HG03066 (cell line): ENCODE results near the gene HDAC7.
"Not testable (repeated sequence)": the region's sequence is repeated elsewhere in the genome, so short reads cannot be mapped to it uniquely, and the experiment has no call there.

Experiments
- ATAC-seq: cut with Tn5 transposase; IDR thresholded peaks from one replicate; pipeline ENCODE4 v1.9.1; 2021; ENCODE audit warnings: low read depth; ENCODE audit not compliant: unreplicated experiment

HDAC7 gene

DNA sequence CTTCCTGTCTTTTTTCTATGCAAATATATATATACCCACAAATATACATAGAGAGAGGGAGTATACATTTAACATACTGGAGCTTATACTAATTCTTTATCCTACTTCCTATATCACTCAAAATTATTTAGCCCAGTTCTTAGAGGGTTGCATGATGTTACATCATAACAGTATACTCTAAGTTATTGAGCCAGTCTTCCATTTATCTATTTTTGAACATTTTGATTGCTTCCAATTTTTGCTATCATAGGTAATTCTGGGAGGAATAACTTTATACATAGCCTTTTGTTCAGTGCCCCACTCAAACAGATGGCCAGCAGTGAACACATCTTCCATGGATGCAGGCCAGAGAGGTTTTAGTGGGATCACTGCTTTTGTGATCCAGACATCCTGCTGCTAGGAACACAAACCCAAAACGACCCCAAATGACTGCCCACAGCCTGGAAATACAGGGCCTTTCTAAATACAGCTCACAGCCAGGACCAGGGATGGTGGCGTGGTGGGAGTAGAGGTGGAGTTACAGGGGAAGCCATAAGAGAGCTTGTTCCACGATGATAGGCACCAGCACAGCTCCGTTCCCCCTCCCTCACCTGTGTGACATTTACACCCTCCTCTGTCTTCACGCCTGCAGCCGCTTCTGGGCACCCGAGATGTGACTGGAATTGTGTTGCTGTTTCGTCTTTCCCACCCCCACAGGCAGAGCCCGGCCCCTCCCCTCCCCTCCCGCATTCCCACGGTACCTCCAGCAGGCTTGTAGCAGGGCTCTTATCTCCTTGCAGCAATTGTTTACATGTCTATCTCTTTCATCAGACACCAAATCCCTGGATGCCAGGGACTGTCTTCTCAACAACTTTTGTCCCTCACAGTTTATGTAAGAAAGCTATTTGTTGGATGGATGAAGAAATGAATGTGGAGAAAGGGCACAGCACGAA is 30.7 kb upstream of the HDAC7 start:
- ATAC-seq, result no peak

DNA sequence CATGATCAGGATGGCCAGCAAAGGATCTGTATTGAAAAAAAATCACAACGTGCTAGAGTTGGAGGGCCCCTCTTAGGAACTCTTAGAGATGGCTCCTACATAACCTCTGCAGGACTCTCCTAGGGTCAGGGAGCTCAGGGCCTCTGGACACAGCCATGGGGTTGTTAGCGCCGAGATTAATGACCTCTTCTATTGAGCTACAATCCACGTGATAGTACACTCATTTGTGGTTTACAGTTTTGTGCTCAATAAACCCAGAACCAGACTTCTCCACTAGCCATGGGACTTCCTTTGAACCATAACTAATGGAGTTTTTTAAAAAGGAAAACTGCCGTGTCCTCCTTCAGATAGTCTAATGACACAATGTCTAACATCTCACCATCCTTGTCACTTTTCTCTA is 29.6 kb upstream of the HDAC7 start:
- no peak for ATAC-seq

DNA sequence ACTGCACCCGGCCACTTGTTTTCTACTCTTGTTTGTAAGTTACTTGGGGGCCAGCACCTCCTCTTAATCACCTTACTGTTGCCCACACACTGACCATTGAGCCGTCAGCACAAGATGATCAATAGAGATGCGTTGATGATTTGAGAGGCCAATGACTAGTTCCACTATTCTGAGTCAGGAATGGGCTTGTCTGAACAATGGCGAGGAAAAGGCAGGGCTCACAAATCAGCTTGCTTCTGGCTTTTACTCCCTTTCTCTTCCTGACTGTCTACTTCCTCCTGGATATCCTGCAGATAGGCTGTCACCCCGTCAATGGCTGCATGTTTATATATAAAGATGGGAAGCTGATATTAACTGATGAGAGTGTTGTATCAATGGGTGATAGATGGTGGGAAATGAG is 29.1 kb upstream of the HDAC7 start:
- no peak for ATAC-seq

DNA sequence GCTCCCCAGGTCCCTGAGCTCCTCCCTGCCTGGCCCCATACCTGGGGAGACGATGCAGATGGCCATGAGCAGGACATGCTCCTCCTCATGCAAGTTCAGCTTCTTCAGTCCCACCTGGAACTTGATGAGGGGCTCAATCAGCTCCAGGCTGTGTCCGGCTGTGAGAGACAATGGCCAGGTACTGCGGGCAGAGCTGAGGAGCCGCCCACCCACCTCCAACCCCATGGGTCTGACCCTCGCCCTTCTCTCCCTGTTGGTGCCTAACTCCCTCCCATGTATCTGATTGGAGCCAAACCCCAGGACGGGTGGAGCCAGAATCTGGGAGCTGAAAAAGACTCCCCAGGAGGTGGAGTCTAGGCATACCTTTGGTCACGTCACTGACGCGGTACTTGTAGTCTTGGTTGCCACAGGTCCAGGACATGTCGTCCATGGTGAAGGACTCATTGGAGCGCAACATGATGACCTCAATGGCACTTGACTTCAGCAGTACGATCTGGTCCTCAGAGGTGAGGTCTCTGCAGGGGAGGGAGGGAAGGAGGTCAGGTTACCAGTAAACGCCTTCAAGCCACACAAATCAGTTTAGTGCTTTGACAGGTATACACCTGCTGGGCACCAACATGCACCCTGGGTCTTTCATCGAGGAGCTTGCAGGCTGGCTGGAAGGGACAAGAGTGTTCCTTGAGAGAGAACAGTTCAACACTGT is 26.7 kb upstream of the HDAC7 start:
- ATAC-seq, result no peak

DNA sequence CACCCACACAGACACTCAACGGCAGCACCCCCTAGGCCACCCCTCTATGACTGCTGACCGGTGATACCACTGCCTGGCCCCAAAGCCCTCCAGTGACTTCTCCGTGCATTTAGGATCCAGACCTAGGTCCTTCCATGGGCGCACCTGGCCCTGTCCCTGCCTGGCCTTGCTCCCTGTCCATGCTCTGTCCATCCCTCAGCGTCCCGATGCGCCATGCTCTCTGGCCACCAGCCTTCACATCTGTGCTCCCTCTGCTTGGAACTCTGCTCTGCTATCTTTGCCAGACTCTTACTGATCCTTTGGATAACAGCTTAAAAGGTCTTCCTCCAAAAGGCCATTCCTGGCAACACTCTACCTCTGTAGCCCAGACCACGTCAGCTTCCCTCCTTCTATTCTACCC is 25.4 kb upstream of the HDAC7 start:
- no peak for ATAC-seq

DNA sequence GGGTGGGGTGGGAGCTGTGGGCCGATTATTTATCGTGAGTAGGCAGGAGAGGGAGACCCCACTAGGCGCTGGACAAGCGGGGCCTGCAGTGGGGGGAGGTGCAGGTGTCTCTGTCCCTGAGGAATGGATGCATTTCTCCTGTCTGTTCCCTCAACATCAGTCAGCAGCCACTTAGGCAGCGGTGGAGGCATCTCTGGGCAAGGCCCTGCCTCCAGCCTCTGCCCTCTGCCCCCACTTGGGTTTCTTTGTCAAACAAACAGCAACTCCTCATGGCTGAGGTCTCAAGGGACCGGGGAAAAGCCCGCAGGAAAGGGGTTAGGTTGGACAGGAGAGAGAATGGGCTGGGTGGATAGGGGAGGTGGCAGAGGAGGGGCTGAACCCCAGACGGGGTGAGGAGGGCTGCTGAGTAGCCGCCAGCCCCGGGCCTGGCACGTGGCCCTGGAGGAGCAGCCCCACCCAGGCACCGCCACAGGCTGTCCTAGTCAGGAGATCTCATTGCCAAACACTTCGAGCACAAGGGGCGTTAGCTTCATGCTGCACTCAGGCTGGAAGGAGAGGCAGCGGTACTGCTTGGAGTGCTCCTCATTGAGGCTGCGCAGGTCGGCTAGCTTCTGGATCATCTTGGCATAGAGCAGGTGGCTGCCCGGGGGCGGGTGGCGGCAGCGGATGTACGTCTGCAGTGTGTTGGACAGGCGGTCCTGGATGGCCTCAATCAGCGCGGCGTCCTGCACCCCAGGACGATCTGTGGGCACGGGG is 24.7 kb upstream of the HDAC7 start:
- ATAC-seq, result no peak

DNA sequence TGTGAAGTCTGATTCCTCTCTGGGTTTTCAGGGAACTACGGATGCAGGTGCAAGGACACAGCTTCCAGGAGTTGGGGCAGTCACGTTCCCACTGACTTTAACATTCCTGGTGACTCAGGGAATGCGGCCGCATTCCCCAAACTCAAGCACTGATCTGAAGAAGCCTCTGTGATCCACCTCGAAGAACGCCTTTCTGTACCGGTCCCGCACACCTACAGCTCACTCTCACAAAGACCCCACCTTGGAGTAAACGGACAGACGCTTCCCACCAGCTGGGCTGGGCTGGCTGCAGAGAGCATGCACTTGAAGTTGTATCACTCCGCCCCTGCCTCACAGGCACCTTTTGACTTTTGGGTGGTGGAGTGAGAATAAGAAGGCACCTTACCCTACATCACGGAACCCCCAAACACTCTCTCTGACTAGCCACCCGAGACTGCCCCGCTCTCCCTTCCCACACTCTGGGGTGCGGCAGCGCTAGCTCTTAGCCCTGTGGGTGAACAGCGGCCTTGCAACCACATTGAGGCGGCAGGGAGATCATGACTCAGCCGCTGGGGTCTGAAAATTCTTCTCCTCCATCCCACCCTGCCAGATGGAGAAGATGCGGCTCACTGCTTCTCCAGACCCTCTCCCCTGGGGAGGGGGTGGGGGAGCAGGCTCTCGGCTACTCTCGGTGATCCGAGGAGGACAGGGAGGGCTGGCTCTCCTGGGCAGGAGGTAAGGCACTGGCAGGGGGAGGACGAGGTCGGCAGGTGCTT is 23.7 kb upstream of the HDAC7 start:
- ATAC-seq, result no peak

DNA sequence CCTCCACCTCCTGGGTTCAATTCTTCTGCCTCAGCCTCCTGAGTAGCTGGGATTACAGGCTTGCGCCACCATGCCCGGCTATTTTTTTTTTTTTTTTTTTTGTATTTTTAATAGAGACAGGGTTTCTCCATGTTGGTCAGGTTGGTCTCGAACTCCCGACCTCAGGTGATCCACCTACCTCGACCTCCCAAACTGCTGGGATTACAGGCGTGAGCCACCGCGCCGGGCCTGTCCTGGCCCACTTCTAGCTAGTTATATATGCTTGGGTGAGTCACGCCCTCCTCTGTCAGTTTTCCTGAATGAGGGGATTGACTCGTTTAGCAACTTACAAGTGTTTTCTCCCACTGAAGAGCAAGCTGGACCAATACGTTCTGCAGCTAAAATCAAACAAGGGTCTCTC is 22.8 kb upstream of the HDAC7 start:
- not testable (repeated sequence) for ATAC-seq

DNA sequence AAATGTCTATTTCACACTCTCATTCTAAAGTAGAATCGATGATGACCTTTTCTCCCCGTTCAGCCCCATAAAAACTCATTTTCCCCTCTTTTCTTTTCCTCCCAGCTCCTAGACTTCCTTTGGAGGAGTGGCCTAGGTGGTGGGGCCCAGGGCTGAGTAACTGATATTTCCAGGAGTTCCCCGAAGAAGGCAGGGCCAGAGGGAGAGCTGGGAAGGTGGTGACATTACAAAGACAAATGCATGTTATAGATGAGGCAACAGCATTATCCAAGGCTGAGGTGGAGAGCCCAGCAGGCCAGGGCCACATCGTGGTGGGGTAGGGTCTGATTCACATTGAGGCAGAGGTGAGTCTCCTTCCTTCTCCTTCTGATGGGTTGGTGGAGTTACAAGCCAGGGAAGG is 22.2 kb upstream of the HDAC7 start:
- ATAC-seq, result no peak

DNA sequence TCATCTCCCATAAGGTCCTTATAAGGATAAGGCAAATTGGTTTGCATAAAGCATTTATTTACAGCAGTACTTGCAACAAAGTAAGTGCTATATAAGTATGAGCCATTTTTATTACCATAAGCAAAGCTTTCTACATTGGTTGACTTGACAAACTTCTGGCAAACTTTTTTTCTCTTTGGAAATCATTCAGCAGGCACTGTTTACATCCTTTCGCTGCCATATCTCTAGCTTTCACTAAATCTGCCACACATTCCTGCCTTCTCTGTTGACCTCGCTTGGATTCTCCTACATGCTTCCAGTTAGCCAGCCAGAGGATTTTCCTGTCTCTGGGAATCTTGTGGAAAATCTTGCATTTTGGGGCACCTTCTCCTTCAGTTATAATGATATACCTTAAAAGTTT is 21.8 kb upstream of the HDAC7 start:
- ATAC-seq, result no peak

DNA sequence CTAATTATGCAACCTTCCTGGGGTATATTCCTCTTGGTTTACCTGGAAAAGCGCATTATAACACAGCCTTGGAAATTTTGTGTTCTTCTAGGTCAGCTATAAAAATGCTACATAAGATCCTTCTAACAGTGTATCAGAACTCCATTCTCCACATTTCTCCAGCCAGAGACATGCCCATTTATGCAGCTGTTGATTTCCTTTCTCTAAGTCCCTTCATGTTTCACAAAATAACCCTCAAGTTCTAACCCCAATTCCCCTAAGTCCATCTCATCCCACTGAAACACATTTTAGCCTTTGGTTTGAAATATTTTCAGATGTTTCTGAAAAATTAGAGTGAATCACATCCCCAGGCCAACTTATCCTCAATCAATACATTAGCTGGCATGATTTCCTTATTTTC is 20.9 kb upstream of the HDAC7 start:
- ATAC-seq, result no peak

DNA sequence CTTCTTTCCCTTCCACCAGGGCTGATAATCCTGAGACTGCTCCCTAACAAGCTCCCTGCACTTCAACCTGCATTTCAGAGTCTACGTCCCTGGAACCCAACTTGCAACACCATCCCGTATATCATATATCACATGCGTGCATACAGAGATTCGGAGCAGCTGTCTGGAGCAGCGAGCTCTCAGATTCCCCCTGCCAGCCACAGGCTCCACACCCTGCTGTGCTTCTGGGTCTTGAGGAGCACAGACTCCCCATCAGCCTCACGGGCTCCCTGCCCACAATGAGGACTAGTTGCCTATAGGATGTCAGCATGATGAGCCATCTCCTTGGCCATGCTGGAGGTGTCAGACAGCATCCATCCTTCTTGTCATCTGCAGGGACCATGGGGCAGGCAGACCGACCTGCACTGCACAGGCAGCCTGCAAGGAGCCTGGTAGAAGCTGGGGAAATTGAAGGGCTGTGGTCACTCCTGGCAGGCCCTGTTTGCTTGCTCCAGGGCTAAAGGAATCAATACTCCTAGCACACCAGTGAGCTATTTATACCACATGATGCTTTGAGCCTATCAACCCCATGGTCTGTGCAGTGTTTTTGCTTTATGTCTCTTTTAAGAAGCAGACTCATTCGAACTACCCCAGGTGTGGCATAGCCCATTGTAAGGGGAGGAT is 19.6 kb upstream of the HDAC7 start:
- no peak for ATAC-seq

DNA sequence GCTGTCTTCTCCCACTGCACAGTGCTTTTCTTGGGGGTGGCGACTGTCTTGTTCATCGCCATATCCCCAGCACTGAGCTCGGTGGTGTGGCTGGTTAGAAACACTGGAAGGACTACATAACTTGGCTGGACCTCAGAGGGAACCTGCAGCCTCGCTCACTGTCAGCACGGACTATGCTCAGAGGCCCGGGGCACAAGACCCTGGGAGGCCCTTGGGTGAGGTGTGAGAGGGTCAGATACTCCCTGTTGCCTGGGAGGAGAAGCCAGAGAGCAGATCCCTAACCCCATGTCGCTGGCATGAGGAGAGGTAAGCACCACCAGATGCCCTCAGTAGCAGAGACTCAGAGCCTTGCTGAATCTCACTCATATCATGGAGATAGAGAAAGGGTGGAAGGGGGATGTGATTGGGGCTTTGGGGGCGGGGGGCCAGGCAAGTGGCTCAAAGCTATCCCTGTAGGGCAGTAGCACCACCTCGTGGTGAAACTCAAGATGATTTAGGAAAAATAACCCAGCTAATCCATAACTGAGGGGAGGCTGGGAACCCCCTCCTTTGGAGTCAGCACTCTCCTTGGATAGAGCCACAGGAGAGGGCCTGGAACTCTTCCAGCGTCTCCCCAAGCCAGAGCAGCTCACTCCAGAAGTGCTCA is 18.7 kb upstream of the HDAC7 start:
- no peak for ATAC-seq

DNA sequence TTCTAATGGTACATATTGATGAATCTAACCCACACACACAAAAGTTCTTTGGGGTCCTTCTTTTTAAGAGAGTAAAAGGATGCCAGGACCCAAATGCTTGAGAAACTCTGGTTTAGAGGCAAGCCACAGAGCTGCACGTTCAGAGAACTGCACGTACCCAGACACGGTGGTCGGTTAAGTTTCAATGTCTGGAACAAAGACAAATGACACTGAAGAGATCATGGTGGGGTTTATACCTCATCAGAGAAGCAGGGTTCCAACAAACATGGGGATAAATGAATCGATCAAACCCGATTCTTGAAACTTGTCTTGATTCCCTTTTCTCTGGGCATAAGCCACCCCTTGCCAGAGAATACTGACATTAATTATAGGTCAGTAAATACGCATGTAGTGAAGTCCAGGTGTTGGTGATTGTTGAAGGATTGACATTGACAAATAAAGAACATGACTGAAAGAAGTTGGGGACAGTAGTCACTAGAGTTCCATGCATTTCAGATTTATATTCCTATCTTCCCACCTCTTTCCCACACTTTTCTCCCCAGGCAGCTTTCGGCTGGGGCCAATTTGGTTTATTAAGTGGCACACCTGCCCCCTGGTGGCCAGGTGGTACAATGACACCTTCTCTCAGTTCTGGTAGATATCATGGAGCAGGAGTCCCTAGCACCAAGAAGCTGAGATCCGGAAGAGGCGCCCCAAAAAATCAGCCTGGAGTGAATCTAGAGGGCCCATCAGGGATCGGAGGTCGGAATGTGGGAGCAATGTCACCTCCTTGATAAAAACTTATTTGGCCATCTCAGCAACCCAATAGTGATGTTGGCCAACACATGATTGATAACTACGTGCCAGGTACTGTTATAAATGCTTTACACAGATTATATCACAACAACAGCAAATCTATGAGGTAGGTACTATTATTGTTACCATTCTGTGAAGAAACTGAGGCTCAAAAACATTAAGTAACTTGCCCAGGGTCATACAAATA is 17.8 kb upstream of the HDAC7 start:
- no peak for ATAC-seq

DNA sequence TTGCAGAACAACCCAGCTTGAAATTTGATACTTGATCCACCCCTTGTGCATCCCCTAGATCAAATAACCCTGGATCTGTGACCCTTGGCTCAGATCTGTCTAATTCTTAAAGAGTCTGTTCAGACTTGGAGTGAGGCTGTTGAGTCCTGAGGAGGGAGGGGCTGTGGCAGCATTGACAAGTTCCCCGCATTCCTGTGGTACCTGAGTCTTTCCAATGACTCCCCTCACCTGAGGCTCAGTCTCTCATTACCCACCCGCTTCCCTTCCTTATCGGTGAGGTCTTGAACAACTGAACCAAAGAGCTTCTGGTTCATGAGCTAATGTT is 16.1 kb upstream of the HDAC7 start:
- ATAC-seq, result no peak

DNA sequence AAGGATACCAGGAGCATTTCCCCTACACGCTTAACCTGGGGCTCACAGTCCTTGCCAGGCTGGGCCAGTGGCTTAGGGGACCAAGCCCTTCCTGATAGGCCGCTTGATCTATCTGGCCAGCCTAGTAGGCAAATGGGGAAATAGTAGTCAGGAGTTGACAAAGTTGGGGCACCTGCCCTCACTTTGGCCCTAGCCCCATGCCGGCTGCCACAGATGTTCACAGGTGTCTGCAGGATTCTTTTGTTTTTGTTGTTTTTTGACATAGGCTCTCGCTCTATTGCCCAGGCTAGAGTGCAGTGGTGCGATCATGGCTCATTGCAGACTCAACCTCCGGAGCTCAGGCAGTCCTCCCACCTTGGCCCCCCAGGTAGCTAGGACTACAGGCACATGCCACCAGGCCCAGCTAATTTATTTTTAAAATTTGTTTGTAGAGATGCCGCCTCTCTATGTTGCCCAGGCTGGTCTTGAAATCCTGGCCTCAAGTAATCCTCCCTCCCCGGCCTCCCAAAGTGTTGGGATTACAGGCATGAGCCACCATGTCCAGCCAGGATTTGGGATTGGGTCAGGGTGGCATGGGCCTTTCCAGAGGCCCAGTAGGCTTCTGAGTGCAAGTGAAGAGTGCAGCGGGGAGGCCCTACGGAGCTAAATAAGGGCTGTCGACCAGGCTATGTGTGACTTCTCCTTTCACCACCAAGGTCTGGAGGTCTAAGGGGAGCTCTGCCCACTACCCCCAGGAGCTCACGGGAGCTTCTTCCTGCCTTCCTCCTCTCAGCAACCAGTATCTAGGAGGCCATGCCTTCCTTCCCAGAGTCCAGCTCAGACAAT is 15.5 kb upstream of the HDAC7 start:
- ATAC-seq, result no peak

DNA sequence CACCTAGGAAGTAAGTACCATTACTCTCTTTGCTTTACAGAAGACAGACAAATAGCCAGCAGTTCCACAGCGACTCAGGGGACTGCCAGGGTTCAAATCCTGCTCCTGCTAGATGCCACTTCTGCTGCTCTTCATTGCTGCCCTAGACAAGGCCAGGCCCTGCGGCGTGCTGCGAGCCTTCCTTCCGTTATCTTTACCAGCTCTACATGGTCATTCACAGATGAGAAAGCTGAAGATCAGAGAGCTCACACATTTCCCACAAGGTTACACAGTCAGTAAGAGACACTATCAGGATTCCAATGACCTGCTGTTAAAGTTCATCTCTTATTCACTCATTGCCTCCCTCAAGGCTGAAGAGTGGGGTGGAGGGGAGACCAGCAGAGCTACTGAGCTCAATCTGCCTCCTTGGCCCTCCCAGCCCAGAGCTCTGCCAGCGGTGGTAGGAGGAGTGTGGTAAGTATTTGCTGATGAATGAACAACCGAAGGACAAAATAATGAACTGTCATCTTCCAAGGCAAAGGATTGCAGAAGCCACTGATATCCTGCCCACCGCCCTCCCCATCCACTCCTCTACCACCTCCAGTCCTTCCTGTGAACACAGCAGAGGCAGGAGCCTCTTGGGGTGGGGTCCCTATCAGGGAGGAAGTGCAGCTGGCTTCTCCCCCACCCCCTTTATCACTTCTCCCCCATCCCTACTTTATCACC is 14.6 kb upstream of the HDAC7 start:
- ATAC-seq, result no peak
